ENCODE measurements around the gene MOB3A.
A peak's percentile ranks its signal among the peaks of the same experiment; 100 is the strongest.

The MOB3A gene

GRCh38 chr19:2079865-2080301 is 16.2 kb downstream of the MOB3A start:
- no peak for DNase-seq

DNA sequence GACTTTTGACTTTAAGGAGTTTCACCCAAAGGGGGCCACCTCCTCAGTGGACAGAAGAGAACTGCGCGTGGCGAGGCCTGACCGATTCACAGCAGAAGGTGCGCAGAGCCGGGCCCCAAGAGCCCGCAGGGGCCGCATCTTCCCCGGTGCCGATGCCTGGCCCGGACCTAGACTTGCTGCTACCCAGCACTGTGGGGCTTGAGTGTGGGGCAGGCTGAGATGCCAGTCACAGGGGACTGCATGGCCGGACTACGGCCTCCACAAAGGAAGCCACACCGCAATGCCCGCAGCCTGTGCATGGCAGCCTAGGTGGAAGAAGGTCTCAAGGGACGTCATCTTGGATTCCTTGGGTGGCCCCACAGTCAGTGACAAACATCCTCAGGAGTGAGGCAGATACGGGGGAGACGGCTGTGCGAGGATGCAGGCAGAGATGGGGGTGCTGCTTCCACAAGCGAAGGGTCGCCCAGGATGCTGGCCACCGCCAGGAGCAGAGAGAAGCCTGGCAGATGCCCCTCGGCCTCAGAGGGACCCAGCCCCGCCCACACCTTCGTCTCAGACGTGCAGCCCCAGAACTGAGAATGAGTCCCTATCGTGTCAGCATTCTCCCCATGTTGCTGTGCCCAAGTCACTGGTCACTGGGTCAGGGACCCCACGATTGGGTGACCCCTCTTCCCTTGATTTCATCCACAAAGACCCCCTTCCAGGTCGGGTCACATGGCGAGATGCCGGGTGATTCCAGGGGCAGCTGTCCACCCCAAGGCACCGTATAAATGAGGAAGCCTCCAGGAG is 16.9 kb downstream of the MOB3A start:
- no peak for DNase-seq

- no peak for DNase-seq
Measured at GRCh38 chr19:2077833-2078619, 18.1 kb downstream of the MOB3A start.

DNA sequence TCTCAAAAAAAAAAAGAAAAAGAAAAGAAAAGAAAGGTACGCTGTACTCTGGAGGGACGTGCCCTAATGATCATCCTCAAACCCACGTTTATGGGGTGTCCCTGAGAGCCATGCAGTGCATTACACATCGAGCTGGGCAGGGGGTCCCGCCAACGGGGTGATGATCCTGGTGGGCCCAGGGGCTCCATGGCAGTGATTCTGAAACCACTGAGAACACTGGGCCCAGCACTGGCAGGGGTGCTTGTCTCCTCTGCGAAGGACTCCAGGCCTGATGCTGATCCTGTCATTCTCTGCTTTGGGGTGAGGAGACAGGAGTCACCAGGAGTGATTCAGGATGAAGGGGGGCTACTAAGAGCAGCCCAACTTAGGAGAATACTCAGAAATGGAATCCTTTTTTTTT is 18.7 kb downstream of the MOB3A start:
- DNase-seq: no peak

GRCh38 chr19:2076526-2076944 is 19.6 kb downstream of the MOB3A start:
- DNase-seq: no peak

- no peak for DNase-seq
Measured at GRCh38 chr19:2072757-2073551, 23.2 kb downstream of the MOB3A start.

DNA sequence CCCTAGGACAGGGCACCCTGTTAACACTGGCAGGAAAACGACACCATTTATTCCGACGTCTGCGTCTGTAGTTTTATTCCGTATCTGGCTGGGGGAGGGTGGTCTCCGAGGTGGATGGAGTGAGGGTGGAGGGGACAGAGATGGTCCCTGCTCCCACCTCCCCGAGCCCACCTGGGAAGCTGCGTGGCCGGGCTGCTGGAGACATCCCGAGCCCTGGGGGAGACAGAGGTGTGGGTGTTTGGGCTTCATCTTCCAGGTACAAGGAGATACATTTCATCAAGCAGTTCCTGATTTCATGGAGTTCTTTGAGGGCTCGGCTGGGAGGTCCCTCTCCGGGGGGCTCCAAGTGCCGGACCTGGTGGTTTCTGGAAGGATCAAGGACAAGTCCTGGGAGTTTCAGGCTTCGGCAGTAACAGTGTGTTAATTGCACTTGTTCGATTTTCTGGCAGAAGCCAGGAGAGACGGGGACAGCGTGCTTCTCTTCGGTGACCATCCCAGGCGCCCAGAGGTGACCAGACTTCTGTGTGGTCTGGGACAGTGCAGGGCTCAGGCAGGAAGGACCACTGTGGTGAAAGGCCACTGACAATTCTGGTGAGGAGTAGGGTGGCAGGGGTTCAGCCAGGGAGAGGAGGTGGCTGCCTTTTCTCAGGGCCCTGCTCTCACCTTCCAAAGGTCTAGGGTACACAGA is 25.0 kb downstream of the MOB3A start:
- no peak for DNase-seq

GRCh38 chr19:2070436-2070827 is 25.7 kb downstream of the MOB3A start:
- no peak for DNase-seq

- DNase-seq: no peak
Measured at GRCh38 chr19:2064788-2065524, 31.2 kb downstream of the MOB3A start.

GRCh38 chr19:2064395-2064787 is 31.7 kb downstream of the MOB3A start:
- no peak for DNase-seq

GRCh38 chr19:2063824-2064223 is 32.3 kb downstream of the MOB3A start:
- DNase-seq: no peak

DNA sequence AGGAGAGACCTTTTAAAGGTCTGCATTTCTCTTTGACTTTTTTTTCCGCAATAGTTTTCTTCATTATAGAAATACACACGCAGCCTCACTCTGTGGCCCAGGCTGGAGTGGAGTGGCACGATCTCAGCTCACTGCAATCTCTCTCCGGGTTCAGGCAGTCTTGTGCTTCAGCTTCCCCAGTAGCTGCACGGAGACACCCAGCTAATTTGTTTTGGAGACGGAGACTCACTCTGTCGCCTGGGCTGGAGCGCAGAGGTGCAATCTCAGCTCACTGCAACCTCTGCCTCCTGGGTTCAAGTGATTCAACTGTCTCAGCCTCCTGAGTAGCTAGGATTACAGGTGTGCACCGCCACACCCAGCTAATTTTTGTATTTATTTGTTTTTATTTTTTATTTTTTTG is 33.4 kb downstream of the MOB3A start:
- DNase-seq: no peak

- no peak for DNase-seq
Measured at GRCh38 chr19:2062389-2062729, 33.8 kb downstream of the MOB3A start.

DNA sequence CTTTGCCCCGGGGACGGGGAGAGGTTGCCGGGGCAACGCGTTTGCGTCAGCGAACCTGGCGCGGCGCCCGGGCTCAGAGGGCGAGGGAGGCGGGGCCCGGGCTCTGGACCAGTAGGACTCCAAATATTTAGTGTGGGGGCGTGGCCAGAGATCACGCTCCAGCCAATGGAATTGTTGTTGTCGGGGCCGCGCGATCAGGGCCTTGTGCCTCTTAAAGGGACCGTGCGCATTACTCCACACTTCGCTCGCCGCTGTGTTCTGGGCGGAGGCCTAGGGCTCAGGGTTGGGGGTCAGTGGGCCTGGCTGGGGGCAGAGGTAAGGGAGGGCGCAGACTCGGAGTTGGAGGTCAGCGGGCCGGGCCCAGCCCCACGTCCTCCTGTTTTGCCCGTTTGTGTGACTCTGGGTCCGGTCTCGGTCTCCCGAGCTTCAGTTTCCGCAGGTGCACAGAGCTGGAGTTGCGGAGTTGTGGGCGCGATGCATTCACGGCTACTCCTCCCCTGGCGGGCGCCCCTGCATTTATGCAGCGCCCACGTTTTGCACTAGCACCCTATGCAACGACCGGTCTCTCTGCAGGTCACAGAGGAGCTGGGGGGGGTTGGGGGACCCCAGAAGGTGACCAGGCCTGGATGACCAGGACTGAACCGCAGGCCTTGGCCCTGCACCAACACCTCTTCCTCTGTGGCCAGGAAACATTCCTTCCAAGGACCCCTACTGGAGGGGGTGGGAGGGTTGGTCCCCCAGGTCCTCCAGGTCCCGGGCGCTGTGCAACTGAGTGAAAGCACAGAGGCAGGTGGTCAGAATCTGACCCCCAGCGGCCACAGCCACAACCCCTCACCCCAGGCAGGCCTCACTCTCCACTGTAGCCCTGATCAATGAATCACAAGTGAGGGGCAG is 34.4 kb downstream of the MOB3A start:
- DNase-seq: peak; percentile 99

- DNase-seq: no peak
Measured at GRCh38 chr19:2060884-2061494, 35.1 kb downstream of the MOB3A start.

DNA sequence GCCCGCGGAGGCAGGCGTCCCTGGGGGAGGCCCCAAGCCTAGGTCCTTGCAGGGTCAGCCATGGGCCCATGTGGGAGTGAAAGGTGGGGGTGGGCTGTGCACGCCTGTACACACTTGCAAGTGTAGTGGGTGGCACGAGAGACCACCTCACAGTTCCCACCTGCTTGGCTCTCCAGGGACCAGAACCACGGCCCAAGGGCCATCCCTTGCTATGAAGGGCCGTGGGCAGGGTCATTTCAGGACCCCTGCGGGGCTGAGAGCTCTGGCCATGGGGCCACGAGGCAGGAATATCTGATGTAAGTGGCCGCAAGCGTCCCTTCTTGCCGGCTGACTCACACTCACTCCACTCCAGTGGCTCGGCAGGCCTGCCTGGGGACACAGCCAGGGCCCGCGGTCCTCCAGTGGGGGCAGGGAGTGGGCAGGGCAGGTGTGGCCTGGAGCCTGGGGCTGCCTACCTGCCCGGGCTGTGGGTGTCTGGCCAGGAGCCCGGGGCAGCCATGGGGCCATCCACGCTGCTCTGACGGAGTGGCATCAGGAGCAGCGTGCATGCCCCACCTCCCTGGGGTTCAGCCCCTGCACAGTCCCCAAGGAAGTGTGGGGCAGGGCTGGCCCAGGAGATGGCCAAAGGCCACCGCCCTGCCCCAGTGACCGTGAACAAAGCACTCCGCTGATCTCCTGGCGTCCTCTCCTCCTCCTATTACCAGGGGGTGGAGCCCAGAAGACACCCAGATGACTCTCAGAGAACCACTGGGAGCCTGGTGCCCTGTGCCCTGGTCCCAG is 36.5 kb downstream of the MOB3A start:
- DNase-seq: no peak

GRCh38 chr19:2058570-2059421 is 37.3 kb downstream of the MOB3A start:
- DNase-seq: no peak

Data from NCI-H2171 (cell line).